HG03039 (cell line): ENCODE measurements around the gene TNFAIP6.
A peak's percentile ranks its signal among the peaks of the same experiment; 100 is the strongest.
"Not testable (repeated sequence)": the region's sequence is repeated elsewhere in the genome, so short reads cannot be mapped to it uniquely, and the experiment has no call there.

ENCODE experiments used
- ATAC-seq: cut with Tn5 transposase; IDR thresholded peaks from one replicate; pipeline ENCODE4 v1.9.1; 2021; ENCODE audit warnings: mild to moderate bottlenecking, moderate library complexity; ENCODE audit not compliant: unreplicated experiment

Gene TNFAIP6

GRCh38 chr2:151410485-151410834, 53.1 kb downstream of the TNFAIP6 start:
- no peak for ATAC-seq

GRCh38 chr2:151417650-151418049, 60.3 kb downstream of the TNFAIP6 start:
- ATAC-seq = no peak

- ATAC-seq = not testable (repeated sequence)
These were observed 64.3 kb downstream of the TNFAIP6 start for GRCh38 chr2:151421681-151422080.

GRCh38 chr2:151422917-151423439, 65.6 kb downstream of the TNFAIP6 start:
- peak; percentile 68 for ATAC-seq

GRCh38 chr2:151423760-151424159, 66.4 kb downstream of the TNFAIP6 start:
- no peak for ATAC-seq
